GM10266 (cell line): Measurements from ENCODE around the gene ERMP1.
A peak's percentile ranks its signal among the peaks of the same experiment; 100 is the strongest.

ENCODE experiments used
- DNase-seq: peaks from one replicate; pipeline ENCODE4 v3.0.0; 2012; ENCODE audit errors: extremely low spot score
- CTCF ChIP-seq: IDR thresholded peaks from 2 replicates; pipeline ENCODE4 v1.5.1; 2012; ENCODE audit warnings: mild to moderate bottlenecking, low read depth; ENCODE audit not compliant: control insufficient read depth, insufficient read depth; ENCODE audit errors: missing control alignments

The ERMP1 gene

GRCh38 chr9:5778805-5779204 lies 54.1 kb downstream of the ERMP1 start:
- no peak for TF ChIP-seq CTCF
- DNase-seq, result no peak

GRCh38 chr9:5773324-5773999 lies 59.5 kb downstream of the ERMP1 start:
- DNase-seq, result no peak
- TF ChIP-seq CTCF, result no peak

- DNase-seq, result peak; percentile 14
- TF ChIP-seq CTCF, result no peak
Observed at GRCh38 chr9:5767968-5768932, 64.7 kb downstream of the ERMP1 start.

- no peak for TF ChIP-seq CTCF
- DNase-seq, result peak; percentile 52
Observed at GRCh38 chr9:5764130-5764868, 68.6 kb downstream of the ERMP1 start.

- DNase-seq, result no peak
- TF ChIP-seq CTCF, result no peak
Observed at GRCh38 chr9:5762421-5762820, 70.5 kb downstream of the ERMP1 start.

GRCh38 chr9:5760338-5760737 lies 72.6 kb downstream of the ERMP1 start:
- no peak for DNase-seq
- TF ChIP-seq CTCF, result no peak
